GM19463 (cell line): Measurements from ENCODE around the gene ZNF883.
"Not testable (repeated sequence)": the region's sequence is repeated elsewhere in the genome, so short reads cannot be mapped to it uniquely, and the experiment has no call there.

ENCODE experiments used
- ATAC-seq: cut with Tn5 transposase; IDR thresholded peaks from one replicate; pipeline ENCODE4 v1.9.1; 2021; ENCODE audit warnings: mild to moderate bottlenecking, moderate library complexity; ENCODE audit not compliant: unreplicated experiment

ZNF883 gene

DNA sequence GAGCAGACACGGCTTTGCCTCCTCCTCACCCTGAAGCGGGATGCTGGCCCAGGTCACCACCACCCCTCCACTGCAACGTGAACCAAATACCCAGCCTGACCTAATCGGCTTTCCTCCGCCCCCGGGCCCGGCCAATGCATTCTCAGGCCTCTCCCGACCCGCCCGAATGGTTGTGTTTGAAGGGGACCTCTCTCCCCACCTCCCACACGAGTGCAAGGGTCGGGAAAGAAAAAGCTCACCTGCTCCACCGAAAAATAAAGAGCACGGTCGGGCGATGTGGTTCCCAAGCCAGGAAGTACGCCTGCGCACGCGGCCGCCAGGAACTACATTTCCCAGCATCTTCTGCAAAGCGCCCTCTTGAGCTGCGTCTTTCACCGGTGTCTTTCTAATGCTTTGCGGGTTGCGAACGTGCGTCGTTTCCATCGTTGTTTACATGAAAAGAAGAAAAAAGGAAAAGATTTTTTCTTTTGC is at the start of gene ZNF883:
TSS of gene ZNF883 (minus strand) at position 282 of the 471 bp plus-strand sequence.
- ATAC-seq = no peak

DNA sequence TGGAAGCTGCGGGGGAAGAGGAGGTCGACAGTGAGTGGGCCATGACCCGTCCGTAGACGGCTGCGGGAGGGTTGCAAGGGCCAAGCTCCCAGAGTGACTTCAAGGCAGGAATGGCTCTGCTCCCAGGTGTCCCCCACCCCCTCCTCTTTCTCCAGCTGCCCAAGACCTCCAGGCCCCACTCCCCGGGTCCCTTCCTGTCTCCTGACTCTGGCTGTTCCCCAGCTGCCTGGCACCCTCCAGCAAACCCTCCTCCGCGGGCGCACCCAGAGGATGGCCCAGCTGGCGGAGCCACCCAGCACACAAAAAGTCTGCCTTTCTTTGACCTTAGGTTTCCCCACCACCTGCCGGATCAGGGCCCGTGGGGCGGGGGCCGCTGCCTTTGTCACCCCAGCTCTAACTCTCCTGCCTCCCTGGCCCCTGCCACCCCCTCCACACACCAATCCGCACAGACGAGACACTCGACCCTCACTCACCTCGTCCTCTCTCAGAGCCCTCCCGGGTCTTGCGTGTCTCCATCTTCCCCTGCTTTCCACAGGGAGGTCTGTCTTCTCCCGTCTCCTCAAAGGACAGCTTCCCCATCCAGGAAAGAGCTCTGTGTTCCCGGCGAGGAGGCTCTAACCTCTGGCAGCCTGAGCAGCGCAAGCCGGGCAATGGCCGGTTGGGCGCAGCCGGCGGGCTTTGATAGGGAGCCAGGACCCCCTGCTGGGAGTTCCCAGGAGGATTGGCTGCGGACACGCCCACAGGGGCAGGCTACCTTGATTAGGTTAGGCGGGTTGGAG is 49.3 kb upstream of the ZNF883 start:
- not testable (repeated sequence) for ATAC-seq

DNA sequence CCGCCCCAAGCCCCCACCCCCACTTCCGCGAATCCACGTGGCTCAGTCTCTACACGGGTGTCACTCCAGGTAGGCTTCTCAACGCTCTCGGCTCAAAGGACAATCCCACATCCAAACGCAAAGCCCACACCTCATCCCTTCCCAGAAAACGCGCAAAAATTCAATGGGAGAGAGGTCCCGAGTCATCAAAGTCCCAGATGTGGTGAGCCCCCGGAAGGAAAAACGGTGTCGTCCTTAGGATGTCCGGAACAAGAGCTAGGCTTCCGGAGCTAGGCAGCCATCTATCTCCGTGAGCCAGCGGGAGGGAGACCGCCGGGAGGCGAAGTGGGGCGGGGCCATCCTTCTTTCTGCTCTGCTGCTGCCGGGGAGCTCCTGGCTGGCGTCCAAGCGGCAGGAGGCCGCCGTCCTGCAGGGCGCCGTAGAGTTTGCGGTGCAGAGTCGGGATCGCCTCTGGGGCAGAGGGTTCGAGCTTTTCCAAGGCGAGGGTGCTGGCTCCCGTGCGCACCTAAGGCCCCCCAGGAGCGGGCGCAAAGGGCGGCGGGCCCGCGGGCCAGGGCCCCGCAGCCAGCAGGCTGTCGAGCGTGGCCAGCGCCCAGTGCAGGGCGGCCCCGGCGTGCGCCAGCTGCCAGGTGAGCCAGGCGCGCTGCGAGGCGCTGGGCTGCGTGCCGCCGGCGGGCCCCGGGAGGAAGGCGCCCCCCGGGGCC is 47.7 kb upstream of the ZNF883 start:
- not testable (repeated sequence) for ATAC-seq

DNA sequence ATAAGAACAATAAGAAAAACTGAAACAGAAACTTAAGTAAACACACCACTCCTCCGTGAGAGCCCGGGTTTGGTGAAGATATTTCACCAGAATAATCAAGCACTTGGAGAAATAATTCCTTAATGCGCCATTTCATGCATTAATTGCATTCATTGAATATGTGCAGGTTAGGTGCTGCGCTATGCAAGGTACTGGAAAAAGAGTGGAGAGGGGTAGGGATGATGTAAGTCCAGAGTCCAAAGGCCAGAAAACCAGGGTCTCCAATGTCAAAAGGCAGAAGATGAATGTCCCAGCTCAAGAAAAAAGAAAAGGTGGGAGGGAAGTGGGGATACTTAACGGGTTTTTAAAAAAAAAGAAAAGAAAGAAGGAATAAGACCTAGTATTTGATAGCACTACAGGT is 45.2 kb upstream of the ZNF883 start:
- ATAC-seq = no peak

DNA sequence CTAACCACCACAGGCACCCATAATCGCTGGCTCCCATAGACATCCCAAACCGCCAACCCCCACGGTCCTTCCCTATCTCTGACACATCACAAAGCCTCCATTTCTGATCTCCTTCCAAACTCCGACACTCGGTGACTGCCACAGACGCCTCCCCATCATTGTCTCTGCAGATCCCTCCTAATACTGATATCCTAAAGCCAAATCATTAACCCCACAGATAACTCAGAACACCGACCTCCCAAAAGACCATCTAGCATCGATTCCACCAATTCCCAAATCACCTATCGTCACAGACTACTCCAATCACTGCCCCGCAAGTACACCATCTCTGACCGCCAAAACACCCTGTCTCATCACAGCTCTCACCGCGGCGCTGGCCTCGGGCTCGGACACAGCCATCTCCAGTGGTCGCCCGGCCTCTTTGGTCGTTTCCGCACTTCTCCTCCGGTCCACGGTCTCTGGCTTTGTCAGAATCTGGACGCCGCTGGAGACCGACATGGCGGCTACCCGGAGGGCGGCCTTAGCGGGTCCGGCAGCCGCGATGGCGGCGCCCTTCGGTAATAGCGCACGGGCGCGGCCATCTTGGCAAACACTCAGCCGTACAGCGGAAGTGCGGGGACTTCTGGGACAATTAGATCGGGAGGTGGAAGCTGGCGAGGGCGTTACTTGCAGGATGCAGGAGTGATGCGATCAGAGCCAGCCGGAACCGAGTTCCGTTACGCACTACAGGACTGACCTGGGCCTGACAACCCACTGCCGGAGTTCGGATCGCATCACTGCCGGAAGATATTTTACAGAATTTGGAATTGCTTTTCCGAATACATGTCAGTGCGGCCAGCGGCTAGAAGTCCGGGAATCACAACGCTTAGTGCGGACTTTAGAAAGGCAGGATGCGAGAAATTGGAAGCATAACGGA is 44.5 kb upstream of the ZNF883 start, which contains the start of gene ZFP37:
TSS of gene ZFP37 (minus strand) at position 534 of the 916 bp plus-strand sequence. CDS start at position 498, 36 bp downstream.
- ATAC-seq = no peak

DNA sequence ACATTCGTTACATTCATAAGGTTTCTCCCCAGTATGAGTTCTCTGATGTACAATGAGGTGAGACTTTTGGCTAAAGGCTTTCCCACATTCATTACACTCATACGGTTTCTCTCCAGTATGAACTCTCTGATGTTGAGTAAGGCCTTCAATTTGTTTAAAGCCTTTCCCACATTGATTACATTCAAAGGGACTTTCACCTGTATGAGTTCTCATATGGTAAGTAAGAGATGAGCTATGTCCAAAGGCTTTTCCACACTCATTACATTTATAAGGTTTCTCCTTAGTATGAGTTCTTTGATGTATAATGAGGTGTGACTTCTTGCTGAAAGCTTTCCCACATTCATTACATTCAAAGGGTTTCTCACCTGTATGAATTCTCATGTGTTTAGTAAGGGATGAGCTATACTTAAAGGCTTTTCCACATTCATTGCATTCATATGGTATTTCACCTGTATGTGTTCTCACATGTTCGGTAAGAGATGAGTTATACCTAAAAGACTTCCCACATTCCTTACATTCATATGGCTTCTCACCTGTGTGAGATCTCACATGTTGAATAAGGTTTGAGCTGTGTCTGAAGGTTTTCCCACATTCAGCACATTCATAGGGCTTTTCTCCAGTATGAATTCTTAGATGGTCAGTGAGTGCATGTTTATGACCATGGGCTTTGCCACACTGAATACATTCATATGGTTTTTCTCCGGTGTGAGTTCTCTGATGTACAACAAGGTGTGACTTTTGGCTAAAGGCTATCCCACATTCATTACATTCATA is 31.1 kb upstream of the ZNF883 start:
- no peak for ATAC-seq

DNA sequence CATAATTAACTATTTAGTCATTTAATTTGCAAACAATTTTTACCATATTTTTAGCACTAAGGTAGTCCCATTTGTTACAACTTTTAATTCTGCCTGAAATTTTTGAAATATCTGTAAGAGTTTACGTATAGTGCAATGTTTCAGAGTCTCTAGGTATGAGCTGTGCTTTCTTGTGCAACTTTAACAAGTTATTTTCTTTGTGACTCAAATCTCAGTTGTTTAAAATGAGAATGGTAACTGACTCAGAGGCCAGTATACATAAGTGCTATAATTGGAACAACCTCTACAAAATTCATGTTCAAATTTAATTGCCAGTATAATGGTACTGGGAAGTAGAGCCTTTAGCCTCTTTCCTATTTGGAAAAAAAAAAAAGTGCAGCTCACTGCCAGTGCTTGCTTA is 14.2 kb upstream of the ZNF883 start:
- no peak for ATAC-seq

DNA sequence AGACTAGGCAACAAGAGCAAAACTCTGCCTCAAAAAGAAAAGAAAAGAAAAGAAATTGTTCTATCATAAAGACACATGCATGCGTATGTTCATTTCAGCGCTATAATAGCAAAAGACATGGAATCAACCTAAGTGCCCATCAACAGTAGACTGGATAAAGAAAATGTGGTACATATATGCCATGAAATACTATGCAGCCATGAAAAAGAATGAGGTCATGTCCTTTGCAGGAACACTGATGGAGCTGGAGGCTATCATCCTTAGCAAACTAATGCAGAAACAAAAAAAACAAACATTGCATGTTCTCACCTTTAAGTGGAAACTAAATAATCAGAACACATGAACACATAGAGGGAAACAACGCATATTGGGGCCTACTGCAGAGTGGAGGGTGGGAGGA is 6.3 kb upstream of the ZNF883 start:
- ATAC-seq = no peak

DNA sequence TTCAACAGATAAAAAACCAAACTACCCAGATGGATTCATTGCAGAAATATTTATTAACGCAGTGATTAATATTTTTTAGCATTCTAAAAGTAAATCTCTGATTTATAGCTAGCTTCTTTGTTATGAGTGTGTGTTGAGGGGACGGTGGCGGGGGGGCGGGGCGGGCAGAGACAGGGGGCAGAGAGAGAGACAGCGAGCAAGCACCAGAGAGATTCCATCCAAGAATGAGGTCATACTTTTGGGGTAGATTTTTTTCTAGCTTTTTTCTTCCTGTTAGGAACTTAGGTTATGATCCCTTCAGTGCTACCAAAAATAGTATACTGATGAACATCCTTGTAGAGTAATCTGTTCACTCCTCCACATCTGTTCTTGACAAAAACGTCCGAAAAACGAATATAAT is 500 bp upstream of the ZNF883 start:
- no peak for ATAC-seq

DNA sequence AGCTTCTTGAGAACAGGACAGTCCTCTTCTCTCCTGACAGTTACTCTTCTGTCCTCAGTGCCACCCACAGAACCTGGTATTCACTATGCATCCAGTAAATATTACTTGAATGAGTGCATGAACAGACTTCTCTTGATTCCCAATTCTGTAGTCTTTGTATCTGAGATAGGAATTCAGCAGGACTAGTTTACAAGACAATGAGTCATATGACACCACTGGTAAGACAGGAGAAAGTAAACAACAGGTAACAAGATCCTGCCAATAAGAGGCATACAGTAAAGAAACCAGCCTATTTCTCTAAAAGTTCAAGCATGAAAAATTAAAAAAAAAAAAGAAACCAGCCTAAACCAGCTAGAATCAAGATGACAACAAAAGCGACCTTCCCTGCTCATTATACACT is 6.2 kb downstream of the ZNF883 start:
- no peak for ATAC-seq

DNA sequence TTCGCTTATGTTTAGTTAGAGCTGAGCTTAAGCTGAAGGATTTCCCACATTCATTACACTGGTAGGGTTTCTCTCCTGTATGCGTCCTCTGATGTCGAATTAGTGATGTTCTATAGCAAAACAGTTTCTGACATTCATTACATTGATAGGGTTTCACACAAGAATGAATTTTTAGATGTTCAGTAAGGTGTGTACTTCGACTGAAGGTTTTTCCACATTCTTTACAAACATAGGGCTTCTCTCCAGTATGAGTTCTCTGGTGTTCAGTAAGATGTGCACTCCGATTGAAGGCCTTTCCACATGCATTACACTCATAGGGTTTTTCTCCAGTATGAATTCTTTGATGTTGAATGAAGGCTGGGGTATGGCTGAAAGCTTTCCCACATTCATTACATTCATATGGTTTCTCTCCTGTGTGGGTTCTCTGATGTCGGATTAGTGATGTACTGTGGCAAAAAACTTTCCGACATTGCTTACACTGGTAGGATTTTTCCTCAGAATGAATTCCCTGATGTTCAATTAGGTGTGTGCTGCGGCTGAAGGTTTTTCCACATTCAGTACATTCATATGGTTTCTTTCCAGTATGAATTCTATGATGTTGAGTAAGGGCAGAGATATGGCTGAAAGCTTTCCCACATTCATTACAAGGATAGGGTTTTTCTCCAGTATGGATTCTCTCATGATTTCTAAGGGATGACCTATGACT is 14.6 kb downstream of the ZNF883 start:
- no peak for ATAC-seq

DNA sequence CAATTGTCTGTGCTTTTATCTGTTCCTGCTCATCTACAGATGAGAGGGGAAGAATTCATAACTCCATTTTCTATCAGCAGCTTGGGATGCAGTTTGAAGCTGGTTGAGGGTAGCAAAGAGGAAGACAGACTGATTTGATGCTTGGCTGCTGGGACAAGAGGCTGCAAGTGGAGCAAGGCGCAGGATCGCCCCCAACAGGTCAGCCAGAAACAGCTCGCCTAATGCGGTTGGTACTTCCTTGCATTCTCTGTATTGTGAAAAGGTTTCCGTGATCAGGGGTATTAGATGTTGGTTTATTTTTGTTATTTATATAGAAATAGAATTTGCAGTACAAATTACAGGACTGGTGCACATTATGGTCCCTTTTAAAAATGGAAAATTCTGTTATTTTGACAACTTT is 40.6 kb downstream of the ZNF883 start:
- no peak for ATAC-seq

DNA sequence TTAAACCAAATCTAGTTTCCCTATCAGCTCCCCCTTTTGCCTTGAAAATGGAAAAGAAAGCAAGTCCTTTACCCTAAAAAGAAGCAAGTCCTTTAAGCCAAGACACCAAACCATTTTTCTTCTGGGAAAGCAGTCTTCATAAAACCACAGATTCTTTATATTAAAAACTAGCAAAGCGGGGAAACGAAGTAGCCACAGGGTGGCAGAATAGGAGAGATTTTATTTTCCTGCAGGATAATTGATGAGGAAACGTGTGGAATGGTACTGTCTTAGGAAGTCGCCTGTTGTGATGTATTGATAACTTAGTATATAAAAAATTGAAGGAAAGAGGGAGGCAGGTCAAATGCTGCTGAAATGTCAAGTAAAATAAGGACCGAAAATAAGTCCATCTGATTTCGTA is 41.1 kb downstream of the ZNF883 start:
- no peak for ATAC-seq

DNA sequence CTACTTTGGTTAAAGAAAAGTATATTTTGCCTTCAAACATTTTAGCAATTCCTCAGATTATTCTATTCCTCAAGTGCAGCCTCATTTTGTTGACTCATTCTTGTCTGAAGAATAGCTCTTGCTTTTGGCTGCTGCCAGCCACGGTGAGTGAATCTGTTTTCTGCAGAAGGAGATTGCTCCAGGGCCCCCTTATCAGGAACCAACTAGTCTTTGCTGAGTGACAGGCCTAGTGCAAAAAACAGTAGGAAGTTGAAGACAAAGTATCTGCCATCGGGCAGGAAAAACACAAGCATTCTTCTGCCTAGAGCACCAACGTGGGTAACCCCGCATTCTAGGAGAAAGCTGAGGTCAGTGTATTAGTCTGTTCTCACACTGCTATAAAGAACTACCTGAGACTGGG is 42.3 kb downstream of the ZNF883 start:
- no peak for ATAC-seq

DNA sequence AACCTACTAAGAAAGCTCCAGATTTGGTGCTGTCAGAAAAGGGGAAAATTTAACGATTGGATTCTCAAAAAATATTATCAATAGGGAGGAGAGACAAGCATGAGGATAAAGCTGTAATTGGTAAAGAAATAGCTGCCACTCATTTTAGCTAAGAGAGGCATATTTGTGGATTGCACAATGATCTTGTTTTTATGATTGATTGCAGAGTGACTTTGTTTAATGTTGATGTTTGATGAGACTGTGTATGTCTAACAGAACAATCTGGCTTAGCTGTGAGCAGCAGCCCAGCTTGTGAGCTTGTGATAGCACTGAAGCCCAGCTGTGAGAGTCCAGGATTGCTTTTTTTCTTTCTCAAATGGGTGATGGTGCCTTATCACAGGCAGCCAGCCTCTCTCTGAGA is 56.4 kb downstream of the ZNF883 start:
- ATAC-seq = no peak

DNA sequence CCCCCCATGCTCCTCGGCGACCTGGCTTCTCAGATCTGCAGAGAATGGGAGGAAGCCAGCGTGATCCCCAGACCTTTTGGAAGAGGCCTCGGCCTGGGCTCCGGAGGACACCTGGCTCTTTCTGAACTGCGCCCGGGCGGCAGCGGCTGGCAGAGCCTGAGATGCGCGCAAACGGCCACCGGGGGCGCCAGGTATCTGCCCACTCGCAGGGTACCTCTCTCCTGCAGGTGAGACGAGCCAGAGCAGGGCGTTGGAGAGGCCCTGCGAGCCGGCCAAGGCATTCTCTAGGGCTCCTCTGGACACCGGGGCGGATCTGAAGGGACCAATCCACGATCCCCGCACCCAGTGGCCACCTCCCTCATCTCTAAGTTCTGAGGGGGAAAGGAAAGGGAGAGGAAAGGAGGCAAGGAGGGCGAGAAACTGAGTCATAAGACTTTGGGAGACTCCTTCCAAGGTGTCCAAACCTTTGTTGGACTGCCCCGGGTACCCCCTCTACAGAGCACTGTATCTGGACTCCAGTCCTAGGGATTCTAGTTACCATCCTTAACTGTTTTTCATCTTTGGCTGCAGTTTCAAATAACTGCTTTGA is 66.3 kb downstream of the ZNF883 start:
- no peak for ATAC-seq

DNA sequence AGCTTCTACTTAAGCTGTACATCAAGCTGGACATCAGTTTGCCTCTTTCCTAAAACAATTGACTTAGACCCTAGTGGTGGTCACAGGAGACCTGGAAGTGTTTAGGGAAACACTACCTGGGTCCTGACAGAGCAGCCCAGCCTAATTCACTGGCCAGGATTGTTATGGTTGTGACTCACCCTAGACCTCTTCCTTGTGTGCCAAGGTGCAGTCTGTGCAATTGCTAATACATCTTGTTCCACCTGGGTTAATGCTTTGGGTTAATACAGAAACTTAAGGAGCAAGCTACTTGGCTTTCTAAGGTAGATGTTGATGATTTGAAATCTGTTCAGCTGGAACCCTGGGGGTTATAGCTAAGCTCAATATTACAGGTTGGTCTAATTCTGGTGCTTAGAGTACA is 72.6 kb downstream of the ZNF883 start:
- ATAC-seq = no peak

DNA sequence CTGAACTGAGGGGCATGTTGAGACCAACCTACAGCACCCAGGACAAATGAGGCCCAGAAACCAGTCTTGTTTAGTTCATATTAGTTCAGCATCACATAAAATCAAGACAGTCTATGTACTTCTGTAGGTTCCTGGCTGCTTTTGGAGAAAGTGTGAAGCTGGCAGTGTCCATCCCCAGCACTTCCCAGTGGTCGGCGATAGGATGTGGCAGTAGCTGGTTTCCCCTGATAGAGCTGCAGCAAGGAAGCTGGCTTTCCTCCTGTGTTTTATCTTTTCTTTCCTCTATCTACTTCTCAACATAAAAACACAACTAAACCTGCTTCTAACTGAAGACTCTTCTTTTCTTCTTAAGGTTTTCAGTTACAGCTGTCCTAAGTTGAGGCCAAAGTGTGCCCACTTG is 78.3 kb downstream of the ZNF883 start:
- no peak for ATAC-seq

DNA sequence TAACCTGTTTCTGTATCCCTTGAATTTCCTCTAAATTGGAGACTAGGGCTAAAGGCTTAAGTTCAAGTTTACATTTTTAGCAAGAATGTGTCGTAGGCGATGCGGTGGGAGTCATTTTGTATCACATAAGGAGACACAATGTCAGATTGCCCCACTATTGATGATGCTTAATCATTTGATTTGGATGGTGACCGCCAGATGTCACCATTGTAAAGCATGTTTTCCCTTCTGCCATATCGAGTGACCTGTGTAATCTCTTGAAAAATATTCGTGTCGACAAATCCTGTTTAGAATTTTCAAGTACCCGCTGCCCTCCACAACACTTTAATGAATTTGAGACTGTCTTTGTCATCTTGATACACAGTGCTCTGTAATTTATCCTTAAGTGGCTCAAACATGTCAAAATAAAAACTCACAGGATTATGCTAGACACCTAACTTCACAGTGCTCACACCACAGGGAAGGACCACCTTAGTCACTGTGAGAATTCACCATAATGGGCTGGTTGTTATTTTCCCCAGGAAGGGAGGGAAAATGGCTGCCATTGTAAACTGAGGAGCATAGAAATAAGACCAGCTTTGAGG is 86.8 kb downstream of the ZNF883 start:
- ATAC-seq = no peak
